Heart left ventricle (tissue), 16 donors: ENCODE results near the gene LRG1. TPM values are rescaled to one million over a fixed set of nuclear protein-coding genes. Genes with fewer than 3 reads are reported as not detected.

Experiments
- ATAC-seq, 4 donors: fragments of 200-7000 bp; cut with Tn5 transposase; one replicate each; pipeline ENCODE4 v1.9.1; 2020 to 2022; ENCODE audit warnings: moderate library complexity in 4 of 4, mild to moderate bottlenecking in 3 of 4, moderate number of reproducible peaks in 1 of 4
- DNase-seq, 5 donors: peaks; one replicate each; pipeline ENCODE4 v3.0.0-alpha.2; 2020
- H3K27ac ChIP-seq, 12 donors: fragments of 200-600 bp; sonication (generic) in 4 of 12; one replicate each; pipeline versions ENCODE4 v1.5.0 to v1.8.0; 2016 to 2022; ENCODE audit warnings: mild to moderate bottlenecking in 2 of 12
- H3K27me3 ChIP-seq, 9 donors: fragments of 200-600 bp; sonication (generic) in 2 of 9; one replicate each; pipeline versions ENCODE4 v1.5.1 to v1.8.0; 2016 to 2022; ENCODE audit warnings: mild to moderate bottlenecking in 3 of 9
- H3K36me3 ChIP-seq, 9 donors: fragments of 200-600 bp; sonication (generic) in 2 of 9; one replicate each; pipeline versions ENCODE4 v1.5.0 to v1.8.0; 2018 to 2022; ENCODE audit warnings: mild to moderate bottlenecking in 2 of 9
- H3K4me1 ChIP-seq, 12 donors: fragments of 200-600 bp; sonication (generic) in 4 of 12; one replicate each; pipeline versions ENCODE4 v1.5.0 to v1.8.0; 2016 to 2022; ENCODE audit warnings: mild to moderate bottlenecking in 3 of 12
- H3K4me3 ChIP-seq, 12 donors: fragments of 200-600 bp; sonication (generic) in 4 of 12; one replicate each; pipeline versions ENCODE4 v1.5.0 to v1.8.0; 2017 to 2022; ENCODE audit warnings: mild to moderate bottlenecking in 9 of 12, moderate library complexity in 4 of 12
- H3K9me3 ChIP-seq, 12 donors: fragments of 200-600 bp; sonication (generic) in 4 of 12; one replicate each; pipeline versions ENCODE4 v1.5.0 to v1.8.0; 2016 to 2022; ENCODE audit warnings: mild to moderate bottlenecking in 1 of 12
- CTCF ChIP-seq, 12 donors: fragments of 200-600 bp; sonication (generic) in 4 of 12; IDR thresholded peaks; one replicate each; pipeline versions ENCODE4 v1.5.0 to v1.8.0; 2018 to 2022; ENCODE audit warnings: antibody characterized with exemption in 12 of 12, mild to moderate bottlenecking in 5 of 12
- POLR2A ChIP-seq, 2 donors: fragments of 450-650 bp; IDR thresholded peaks; one replicate each; pipeline ENCODE4 v1.6.1; 2017; ENCODE audit warnings: antibody characterized with exemption in 2 of 2, mild to moderate bottlenecking in 2 of 2, moderate library complexity in 2 of 2
- whole genome bisulfite sequencing, 4 donors: extraction: QIAGEN DNeasy Blood & Tissue Kit in 2 of 4; methylation state at CpG; one replicate each; pipeline versions ENCODE4 v1.1.5 to v1.1.7; 2013 to 2018; 5-methylcytosine and 5-hydroxymethylcytosine counted together
- intact Hi-C, 10 donors: fragments of 100-400 bp; cut with DNase I; formaldehyde crosslinking; loops; one replicate each; pipeline versions ENCODE4 v1.11.1 to v1.14.2; 2022
- polyA plus RNA-seq, 2 donors: library from polyadenylated mRNA; stranded (reverse); fragments of 200-250 nt; gene quantifications; one replicate each; pipeline ENCODE4 v1.2.3, GENCODE V29; 2013
- total RNA-seq, 9 donors: library from RNA; depleted of rRNA in 2 of 9; stranded (reverse); fragments of >200 nt in 2 of 9; fragmentation: NEBNext Ultra II Directional in 3 of 9; extraction: Animal tissue kit (Norgen Biotek cat#: 25700) in 3 of 9; gene quantifications; one replicate each; pipeline versions ENCODE4 v1.1.0 to v1.2.4, GENCODE V29; 2016 to 2023
- donor health status: ischemic (EF 13 %, LVEDD 7.1; RV severe dilation, severe dysfunction).
- donor health status: healthy with polysubstance abuse.
- donor health status: DM: no; HTN: yes; CAD: no.
- donor health status: DM: no; HTN: no; CAD: no.
- donor health status: ischemic (EF 25% LVEDD 6.9; RV normal size, moderate dysfunction).
- donor health status: ischemic (EF 25% LVEDD 5.7; RV mildly dilated, moderate dysfunction).
- donor health status: healthy.
- donor health status: DM: yes; HTN: yes; CAD: no.
- donor health status: ischemic (EF 35%, LVEDD 5.7; RV mildly dilated, moderate dysfunction).
- donor health status: nonischemic (EF 11% LVEDD 7.7; RV severe dilation, severe dysfunction).
- donor health status: DM: yes; HTN: yes; CAD: no.
- donor health status: PGD.
- donor health status: ischemic (EF 29% LVEDD 5.4; RV normal size, mild dysfunction).
- donor health status: nonischemic (EF 23%, LVEDD 6.1; RV moderate dilation, normal function).

Gene LRG1
- total and polyA plus RNA-seq, 11 donors, result 0.15 to 1.7 (median 0.35) TPM

- DNase-seq, result peak in 1 of 5 donors; percentile 5
- Histone ChIP-seq H3K27ac (no peak overlapping the region), H3K27me3 (no peaks in the 10 kb centered on the region), H3K9me3 (no peaks in the 10 kb centered on the region), H3K4me1 (peaks cover 0 to 43% (median 0%) of the 10 kb centered on the region in 12 donors), H3K4me3 (no peak overlapping the region), H3K36me3 (peaks cover 0 to 53% (median 12%) of the 10 kb centered on the region in 9 donors)
- peak in 2 of 4 donors; percentile 6 to 14 for ATAC-seq
- 80 to 90% (median 88%) methylated on average over 26 to 27 of the region's 27 CpGs for WGBS, 4 donors
- TF ChIP-seq CTCF (IDR thresholded peaks at IDR 0.05) (no peak), POLR2A (IDR thresholded peaks at IDR 0.05) (no peak)
- intact Hi-C loops, result no loop called here
Measured at GRCh38 chr19:4511300-4512054, 28.4 kb downstream of the LRG1 start.

GRCh38 chr19:4510435-4511255, 29.2 kb downstream of the LRG1 start:
- Histone ChIP-seq H3K9me3 (no peaks in the 10 kb centered on the region), H3K4me3 (no peak overlapping the region), H3K27ac (peak overlapping the region in 1 of 12 donors; percentile 11), H3K4me1 (peaks cover 0 to 35% (median 0%) of the 10 kb centered on the region in 12 donors), H3K36me3 (peaks cover 0 to 56% (median 18%) of the 10 kb centered on the region in 9 donors), H3K27me3 (no peaks in the 10 kb centered on the region)
- DNase-seq (peak in 1 of 5 donors; percentile 7), ATAC-seq (peak in 3 of 4 donors; percentile 5 to 11 (median 11))
- intact Hi-C loops, result no loop called here
- 85 to 88% (median 88%) methylated on average over 26 to 37 of the region's 37 CpGs for WGBS, 4 donors
- TF ChIP-seq POLR2A (IDR thresholded peaks at IDR 0.05), result no peak
- no peak for TF ChIP-seq CTCF (IDR thresholded peaks at IDR 0.05)

GRCh38 chr19:4508698-4509097, 31.1 kb downstream of the LRG1 start:
- no peak overlapping the region for H3K4me3 ChIP-seq
- WGBS, 4 donors, result 81 to 94% (median 93%) methylated on average over 11 to 21 of the region's 21 CpGs
- DNase-seq, result peak in 2 of 5 donors; percentile 8 to 18
- H3K27me3 ChIP-seq, result no peaks in the 10 kb centered on the region
- intact Hi-C loops, result no loop called here
- ATAC-seq, result no peak
- TF ChIP-seq POLR2A (IDR thresholded peaks at IDR 0.05) (no peak), CTCF (IDR thresholded peaks at IDR 0.05) (no peak)
- peaks cover 0 to 27% (median 0%) of the 10 kb centered on the region in 12 donors for H3K4me1 ChIP-seq
- peaks cover 0 to 61% (median 31%) of the 10 kb centered on the region in 9 donors for H3K36me3 ChIP-seq
- H3K9me3 ChIP-seq, result no peaks in the 10 kb centered on the region
- H3K27ac ChIP-seq, result peak overlapping the region in 1 of 12 donors; percentile 60

- peaks cover 0 to 69% (median 39%) of the 10 kb centered on the region in 9 donors for H3K36me3 ChIP-seq
- no peaks in the 10 kb centered on the region for H3K27me3 ChIP-seq
- peaks cover 0 to 25% (median 0%) of the 10 kb centered on the region in 12 donors for H3K4me1 ChIP-seq
- WGBS, 4 donors, result 73 to 79% (median 78%) methylated on average over 15 to 17 of the region's 17 CpGs
- TF ChIP-seq CTCF (IDR thresholded peaks at IDR 0.05), result no peak
- TF ChIP-seq POLR2A (IDR thresholded peaks at IDR 0.05), result no peak
- peak in 1 of 5 donors; percentile 5 for DNase-seq
- no peaks in the 10 kb centered on the region for H3K9me3 ChIP-seq
- H3K4me3 ChIP-seq, result no peak overlapping the region
- peak overlapping the region in 1 of 12 donors; percentile 60 for H3K27ac ChIP-seq
- no peak for ATAC-seq
- intact Hi-C loops, result no loop called here
Measured at GRCh38 chr19:4507804-4508203, 32.0 kb downstream of the LRG1 start.
